ENCODE measurements around the gene HOXB3. TPM values are rescaled to one million over a fixed set of nuclear protein-coding genes. Genes with fewer than 3 reads are reported as not detected.

Gene HOXB3
- total RNA-seq, 2 experiments from 2014 or later = 11.9 to 12.9 TPM

GRCh38 chr17:48613862-48614694, 24.0 kb upstream of the HOXB3 start:
- H3K9me3 Mint-ChIP-seq (ENCODE audit: low read depth) = no peaks in the 10 kb centered on the region
- CTCF ChIA-PET = interaction anchor here (0.6 to 2.9 kb wide), 12 partner anchors 8 to 549 kb away, joined by 3 to 23 read pairs (median 3); partner anchors contain the start of gene HOXB9
- H3K27ac Mint-ChIP-seq = peak overlapping the region; percentile 49
- H3K36me3 Mint-ChIP-seq = peaks cover 2% of the 10 kb centered on the region
- peaks cover 83% of the 10 kb centered on the region for H3K27me3 Mint-ChIP-seq
- no peak for ATAC-seq
- DNase-seq = no peak
- peak overlapping the region; percentile 15 for H3K4me3 Mint-ChIP-seq
- H3K4me1 Mint-ChIP-seq = peaks cover 51% of the 10 kb centered on the region

- Mint-ChIP-seq H3K4me3 (peak overlapping the region; percentile 76), H3K9me3 (ENCODE audit: low read depth) (no peaks in the 10 kb centered on the region), H3K36me3 (peaks cover 2% of the 10 kb centered on the region), H3K27me3 (peaks cover 81% of the 10 kb centered on the region), H3K4me1 (peaks cover 42% of the 10 kb centered on the region), H3K27ac (peak overlapping the region; percentile 72)
- ATAC-seq (peak; percentile 68), DNase-seq (no peak)
- CTCF ChIA-PET = interaction anchor here (0.5 to 2.9 kb wide), 15 partner anchors 9 to 534 kb away, joined by 3 to 23 read pairs (median 3); partner anchors contain the start of gene HOXB9
Observed at GRCh38 chr17:48612854-48613691, 23.0 kb upstream of the HOXB3 start.

GRCh38 chr17:48612456-48612853, 22.4 kb upstream of the HOXB3 start:
- H3K4me3 Mint-ChIP-seq = peak overlapping the region; percentile 76
- H3K9me3 Mint-ChIP-seq (ENCODE audit: low read depth) = no peaks in the 10 kb centered on the region
- CTCF ChIA-PET = interaction anchor here (0.7 to 2.9 kb wide), 13 partner anchors 9 to 533 kb away, joined by 3 to 23 read pairs (median 4); partner anchors contain the start of gene HOXB9
- H3K4me1 Mint-ChIP-seq = peaks cover 42% of the 10 kb centered on the region
- DNase-seq (no peak), ATAC-seq (no peak)
- peak overlapping the region; percentile 72 for H3K27ac Mint-ChIP-seq
- peaks cover 81% of the 10 kb centered on the region for H3K27me3 Mint-ChIP-seq
- peaks cover 2% of the 10 kb centered on the region for H3K36me3 Mint-ChIP-seq

- ATAC-seq = peak; percentile 26
- DNase-seq = no peak
- peaks cover 36% of the 10 kb centered on the region for H3K4me1 Mint-ChIP-seq
- H3K9me3 Mint-ChIP-seq (ENCODE audit: low read depth) = no peaks in the 10 kb centered on the region
- no peak overlapping the region for H3K27ac Mint-ChIP-seq
- peaks cover 2% of the 10 kb centered on the region for H3K36me3 Mint-ChIP-seq
- H3K27me3 Mint-ChIP-seq = peaks cover 81% of the 10 kb centered on the region
- H3K4me3 Mint-ChIP-seq = peak overlapping the region; percentile 81
- CTCF ChIA-PET = interaction anchor here (2.7 to 2.9 kb wide), 2 partner anchors 13 to 24 kb away, joined by 21 to 23 read pairs; partner anchors contain the start of gene HOXB9
Observed at GRCh38 chr17:48611681-48612455, 21.8 kb upstream of the HOXB3 start.

- CTCF ChIA-PET = no interaction called here
- Mint-ChIP-seq H3K4me3 (peak overlapping the region; percentile 81), H3K27ac (peak overlapping the region; percentile 22), H3K9me3 (ENCODE audit: low read depth) (no peaks in the 10 kb centered on the region), H3K27me3 (peaks cover 81% of the 10 kb centered on the region), H3K4me1 (peaks cover 35% of the 10 kb centered on the region), H3K36me3 (peaks cover 2% of the 10 kb centered on the region)
- ATAC-seq = peak; percentile 7
- DNase-seq = no peak
Observed at GRCh38 chr17:48611213-48611612, 21.2 kb upstream of the HOXB3 start.

- ATAC-seq = peak; percentile 54
- CTCF ChIA-PET = interaction anchor here (0.6 to 4.8 kb wide), 12 partner anchors 9 to 640 kb away, joined by 3 to 40 read pairs (median 3); partner anchors contain the start of genes CDK5RAP3 and HOXB5
- peaks cover 2% of the 10 kb centered on the region for H3K36me3 Mint-ChIP-seq
Observed at GRCh38 chr17:48610282-48611211, 20.5 kb upstream of the HOXB3 start, which contains the start of gene HOXB7. Gene HOXB7 (minus strand): TSS chr17:48611017. CDS start chr17:48610918, 99 bp downstream.

GRCh38 chr17:48609759-48610281, 19.8 kb upstream of the HOXB3 start:
- Mint-ChIP-seq H3K27me3 (peaks cover 79% of the 10 kb centered on the region), H3K36me3 (peaks cover 2% of the 10 kb centered on the region), H3K27ac (no peak overlapping the region), H3K4me1 (peaks cover 36% of the 10 kb centered on the region), H3K4me3 (peak overlapping the region; percentile 81), H3K9me3 (ENCODE audit: low read depth) (no peaks in the 10 kb centered on the region)
- CTCF ChIA-PET = interaction anchor here (0.6 to 4.8 kb wide), 13 partner anchors 9 to 639 kb away, joined by 3 to 40 read pairs (median 3); partner anchors contain the start of genes CDK5RAP3 and HOXB5
- ATAC-seq (no peak), DNase-seq (no peak)

More at GRCh38 chr17:48610282-48611211, 20.5 kb upstream of the HOXB3 start, which contains the start of gene HOXB7:
- no peaks in the 10 kb centered on the region for H3K9me3 Mint-ChIP-seq (ENCODE audit: low read depth)
- H3K4me1 Mint-ChIP-seq = peaks cover 35% of the 10 kb centered on the region
- H3K4me3 Mint-ChIP-seq = peak within 1 kb of the TSS; percentile 81
- H3K27me3 Mint-ChIP-seq = peaks cover 79% of the 10 kb centered on the region
- DNase-seq = peak; percentile 81
- H3K27ac Mint-ChIP-seq = peak within 1 kb of the TSS; percentile 22

- ATAC-seq (no peak), DNase-seq (no peak)
- peak overlapping the region; percentile 3 for H3K4me3 Mint-ChIP-seq
- no peak overlapping the region for H3K27ac Mint-ChIP-seq
- peaks cover 79% of the 10 kb centered on the region for H3K27me3 Mint-ChIP-seq
- CTCF ChIA-PET = interaction anchor here (1.0 to 4.8 kb wide), 9 partner anchors 8 to 638 kb away, joined by 3 to 40 read pairs (median 5); partner anchors contain the start of genes CDK5RAP3 and HOXB5
- no peaks in the 10 kb centered on the region for H3K9me3 Mint-ChIP-seq (ENCODE audit: low read depth)
- H3K36me3 Mint-ChIP-seq = peaks cover 2% of the 10 kb centered on the region
- peaks cover 39% of the 10 kb centered on the region for H3K4me1 Mint-ChIP-seq
Observed at GRCh38 chr17:48609033-48609432, 19.0 kb upstream of the HOXB3 start.

GRCh38 chr17:48608494-48608834, 18.4 kb upstream of the HOXB3 start:
- Mint-ChIP-seq H3K9me3 (ENCODE audit: low read depth) (no peaks in the 10 kb centered on the region), H3K27ac (no peak overlapping the region), H3K27me3 (peaks cover 79% of the 10 kb centered on the region), H3K4me3 (no peak overlapping the region), H3K4me1 (peaks cover 38% of the 10 kb centered on the region), H3K36me3 (peaks cover 2% of the 10 kb centered on the region)
- no peak for ATAC-seq
- DNase-seq = no peak
- CTCF ChIA-PET = interaction anchor here (1.7 to 4.8 kb wide), 3 partner anchors 14 to 116 kb away, joined by 5 to 40 read pairs (median 8); partner anchors contain the start of gene HOXB5

GRCh38 chr17:48606892-48607614, 17.0 kb upstream of the HOXB3 start:
- ATAC-seq = no peak
- Mint-ChIP-seq H3K27me3 (peaks cover 85% of the 10 kb centered on the region), H3K9me3 (ENCODE audit: low read depth) (no peaks in the 10 kb centered on the region), H3K4me1 (peaks cover 39% of the 10 kb centered on the region), H3K36me3 (no peaks in the 10 kb centered on the region), H3K4me3 (no peak overlapping the region), H3K27ac (no peak overlapping the region)
- CTCF ChIA-PET = interaction anchor here (2.0 to 4.8 kb wide), 2 partner anchors 12 to 29 kb away, joined by 8 to 40 read pairs; partner anchors contain the start of gene HOXB5
- DNase-seq = no peak
